K562 (cell line): ENCODE measurements around the gene MYG1. TPM values are rescaled to one million over a fixed set of nuclear protein-coding genes. Genes with fewer than 3 reads are reported as not detected.

Source experiments
- CBX3 ChIP-seq, 2 experiments: IDR thresholded peaks; 1 replicate in 1 of 2; 2 replicates in 1 of 2; pipeline ENCODE4 v1.6.1; 2012; ENCODE audit warnings: inconsistent platforms in 2 of 2, low read length in 2 of 2, borderline replicate concordance in 1 of 2, control low read depth in 1 of 2
- CHD1 ChIP-seq: fragments of 200-600 bp; sonication (generic); IDR thresholded peaks from one replicate; pipeline ENCODE4 v1.6.1; 2012; ENCODE audit warnings: mild to moderate bottlenecking, moderate library complexity, low read length, inconsistent platforms
- HES1 ChIP-seq: fragments of 450-650 bp; IDR thresholded peaks from 2 replicates; pipeline ENCODE4 v1.6.1; 2016; ENCODE audit warnings: low read depth, mild to moderate bottlenecking, moderate library complexity
- MEF2A ChIP-seq: IDR thresholded peaks from 2 replicates; pipeline ENCODE4 v1.6.1; 2011; ENCODE audit warnings: low read depth, mild to moderate bottlenecking, low read length, moderate library complexity; ENCODE audit not compliant: control insufficient read depth
- NR2F6 ChIP-seq: fragments of 450-650 bp; formaldehyde crosslinking; IDR thresholded peaks from 2 replicates; pipeline ENCODE4 v1.4.0; 2020; ENCODE audit warnings: mild to moderate bottlenecking
- PBX2 ChIP-seq, 2 experiments: IDR thresholded peaks in 1 of 2; conservative IDR thresholded peaks in 1 of 2; 2 replicates each; pipeline ENCODE4 v1.6.1; 2016; ENCODE audit warnings: low read depth in 2 of 2, mild to moderate bottlenecking in 1 of 2, missing compliant biosample characterization in 1 of 2, missing genetic modification characterization in 1 of 2, moderate library complexity in 1 of 2
- TSC22D4 ChIP-seq: fragments of 450-650 bp; IDR thresholded peaks from 2 replicates; pipeline ENCODE4 v1.6.1; 2016; ENCODE audit warnings: missing genetic modification characterization, missing biosample characterization, control low read depth
- ZBTB17 ChIP-seq: fragments of 450-650 bp; formaldehyde crosslinking; IDR thresholded peaks from 2 replicates; pipeline ENCODE4 v1.4.0; 2020; ENCODE audit warnings: mild to moderate bottlenecking
- ZNF217 ChIP-seq: sonication (generic); formaldehyde crosslinking; IDR thresholded peaks from 2 replicates; pipeline ENCODE4 v1.8.0; 2022; ENCODE audit warnings: mild to moderate bottlenecking, missing genetic modification reagents
- ZNF239 ChIP-seq: fragments of 250-450 bp; sonication (Bioruptor Pico); IDR thresholded peaks from 2 replicates; pipeline ENCODE4 v1.4.0; 2020; ENCODE audit warnings: mild to moderate bottlenecking
- ZNF280A ChIP-seq: fragments of 450-650 bp; IDR thresholded peaks from 2 replicates; pipeline ENCODE4 v1.6.1; 2018; ENCODE audit warnings: mild to moderate bottlenecking, low read depth; ENCODE audit not compliant: partially characterized antibody
- ZNF3 ChIP-seq: fragments of 250-450 bp; sonication (Bioruptor Pico); IDR thresholded peaks from 2 replicates; pipeline ENCODE4 v1.5.0; 2021; ENCODE audit warnings: mild to moderate bottlenecking, moderate library complexity
- ZNF561 ChIP-seq: fragments of 450-650 bp; formaldehyde crosslinking; conservative IDR thresholded peaks from 2 replicates; pipeline ENCODE4 v1.4.0; 2020; ENCODE audit warnings: mild to moderate bottlenecking, moderate library complexity
- polyA plus RNA-seq, 8 experiments: library from polyadenylated mRNA; depleted of rRNA in 4 of 8; stranded (reverse) in 5 of 8; unstranded in 3 of 8; fragments of >200 nt; fragmentation: Nextera tagmentation in 2 of 8; fragmentation: Illumina TruSeq in 1 of 8; extraction: Ambion mirVana in 2 of 8; extraction: Trizol in 1 of 8; gene quantifications; 2 replicates each; pipeline versions ENCODE4 v1.2.1 to v1.2.3, GENCODE V29; 2011 to 2014; ENCODE audit warnings: inconsistent platforms in 1 of 8, missing spikeins in 1 of 8
- total RNA-seq, 7 experiments: library from RNA; depleted of rRNA in 6 of 7; stranded (reverse); fragments of >200 nt in 6 of 7; fragmentation: Illumina TruSeq in 2 of 7; extraction: Trizol in 2 of 7; gene quantifications; 2 replicates each; pipeline versions ENCODE4 v1.2.1 to v1.2.3, GENCODE V29; 2011 to 2021; ENCODE audit warnings: low replicate concordance in 1 of 7
- TF ChIP-seq, protein P1 (sequence below): sonication (generic); formaldehyde crosslinking; IDR thresholded peaks from 2 replicates; pipeline ENCODE4 v1.8.0; 2023; ENCODE audit warnings: missing genetic modification reagents, mild to moderate bottlenecking, borderline replicate concordance
- TF ChIP-seq, protein P2 (sequence below): fragments of 450-650 bp; formaldehyde crosslinking; IDR thresholded peaks from 2 replicates; pipeline ENCODE4 v1.4.0; 2020; ENCODE audit warnings: mild to moderate bottlenecking, moderate library complexity

Gene MYG1
- total and polyA plus RNA-seq, 9 of the 15 experiments (the other 6 are each of a cell fraction or from before 2014, with no cell fraction given), result 0.45 to 5.6 (median 2.1) TPM

GRCh38 chr12:53324779-53325510, 25.4 kb downstream of the MYG1 start (continued):
- no peak for TF ChIP-seq ZNF3 (CRISPR knock-in tag)
- TF ChIP-seq, protein P1, sequence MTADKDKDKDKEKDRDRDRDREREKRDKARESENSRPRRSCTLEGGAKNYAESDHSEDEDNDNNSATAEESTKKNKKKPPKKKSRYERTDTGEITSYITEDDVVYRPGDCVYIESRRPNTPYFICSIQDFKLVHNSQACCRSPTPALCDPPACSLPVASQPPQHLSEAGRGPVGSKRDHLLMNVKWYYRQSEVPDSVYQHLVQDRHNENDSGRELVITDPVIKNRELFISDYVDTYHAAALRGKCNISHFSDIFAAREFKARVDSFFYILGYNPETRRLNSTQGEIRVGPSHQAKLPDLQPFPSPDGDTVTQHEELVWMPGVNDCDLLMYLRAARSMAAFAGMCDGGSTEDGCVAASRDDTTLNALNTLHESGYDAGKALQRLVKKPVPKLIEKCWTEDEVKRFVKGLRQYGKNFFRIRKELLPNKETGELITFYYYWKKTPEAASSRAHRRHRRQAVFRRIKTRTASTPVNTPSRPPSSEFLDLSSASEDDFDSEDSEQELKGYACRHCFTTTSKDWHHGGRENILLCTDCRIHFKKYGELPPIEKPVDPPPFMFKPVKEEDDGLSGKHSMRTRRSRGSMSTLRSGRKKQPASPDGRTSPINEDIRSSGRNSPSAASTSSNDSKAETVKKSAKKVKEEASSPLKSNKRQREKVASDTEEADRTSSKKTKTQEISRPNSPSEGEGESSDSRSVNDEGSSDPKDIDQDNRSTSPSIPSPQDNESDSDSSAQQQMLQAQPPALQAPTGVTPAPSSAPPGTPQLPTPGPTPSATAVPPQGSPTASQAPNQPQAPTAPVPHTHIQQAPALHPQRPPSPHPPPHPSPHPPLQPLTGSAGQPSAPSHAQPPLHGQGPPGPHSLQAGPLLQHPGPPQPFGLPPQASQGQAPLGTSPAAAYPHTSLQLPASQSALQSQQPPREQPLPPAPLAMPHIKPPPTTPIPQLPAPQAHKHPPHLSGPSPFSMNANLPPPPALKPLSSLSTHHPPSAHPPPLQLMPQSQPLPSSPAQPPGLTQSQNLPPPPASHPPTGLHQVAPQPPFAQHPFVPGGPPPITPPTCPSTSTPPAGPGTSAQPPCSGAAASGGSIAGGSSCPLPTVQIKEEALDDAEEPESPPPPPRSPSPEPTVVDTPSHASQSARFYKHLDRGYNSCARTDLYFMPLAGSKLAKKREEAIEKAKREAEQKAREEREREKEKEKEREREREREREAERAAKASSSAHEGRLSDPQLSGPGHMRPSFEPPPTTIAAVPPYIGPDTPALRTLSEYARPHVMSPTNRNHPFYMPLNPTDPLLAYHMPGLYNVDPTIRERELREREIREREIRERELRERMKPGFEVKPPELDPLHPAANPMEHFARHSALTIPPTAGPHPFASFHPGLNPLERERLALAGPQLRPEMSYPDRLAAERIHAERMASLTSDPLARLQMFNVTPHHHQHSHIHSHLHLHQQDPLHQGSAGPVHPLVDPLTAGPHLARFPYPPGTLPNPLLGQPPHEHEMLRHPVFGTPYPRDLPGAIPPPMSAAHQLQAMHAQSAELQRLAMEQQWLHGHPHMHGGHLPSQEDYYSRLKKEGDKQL, result no peak
- TF ChIP-seq ZNF217 (CRISPR knock-in tag), result no peak
- no peak for TF ChIP-seq ZNF280A
- TF ChIP-seq ZNF561 (CRISPR knock-in tag), result no peak
- TF ChIP-seq HES1, result no peak
- TF ChIP-seq CBX3 (IDR thresholded peaks at IDR 0.05; ENCODE audit: borderline replicate concordance in 1 of 2, low read length in 2 of 2), result peak in 1 of 2 experiments; percentile 31; a peak in 1 of 3 replicates
- TF ChIP-seq ZNF239 (CRISPR knock-in tag), result no peak
- TF ChIP-seq TSC22D4, result no peak
- TF ChIP-seq MEF2A, result no peak
- TF ChIP-seq PBX2 (CRISPR knock-in tag; IDR thresholded peaks at IDR 0.05; ENCODE audit: low read depth), result no peak
- no peak for TF ChIP-seq PBX2 (tag; conservative IDR thresholded peaks at IDR 0.05; ENCODE audit: low read depth)
- TF ChIP-seq, protein P2, sequence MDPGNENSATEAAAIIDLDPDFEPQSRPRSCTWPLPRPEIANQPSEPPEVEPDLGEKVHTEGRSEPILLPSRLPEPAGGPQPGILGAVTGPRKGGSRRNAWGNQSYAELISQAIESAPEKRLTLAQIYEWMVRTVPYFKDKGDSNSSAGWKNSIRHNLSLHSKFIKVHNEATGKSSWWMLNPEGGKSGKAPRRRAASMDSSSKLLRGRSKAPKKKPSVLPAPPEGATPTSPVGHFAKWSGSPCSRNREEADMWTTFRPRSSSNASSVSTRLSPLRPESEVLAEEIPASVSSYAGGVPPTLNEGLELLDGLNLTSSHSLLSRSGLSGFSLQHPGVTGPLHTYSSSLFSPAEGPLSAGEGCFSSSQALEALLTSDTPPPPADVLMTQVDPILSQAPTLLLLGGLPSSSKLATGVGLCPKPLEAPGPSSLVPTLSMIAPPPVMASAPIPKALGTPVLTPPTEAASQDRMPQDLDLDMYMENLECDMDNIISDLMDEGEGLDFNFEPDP (CRISPR knock-in tag), result no peak
- TF ChIP-seq NR2F6 (CRISPR knock-in tag), result no peak
- TF ChIP-seq CHD1, result no peak
- no peak for TF ChIP-seq ZBTB17 (CRISPR knock-in tag)
